GM19372 (cell line): ENCODE results near the gene E4F1.

Experiments
- ATAC-seq: cut with Tn5 transposase; IDR thresholded peaks from one replicate; pipeline ENCODE4 v1.9.1; 2021; ENCODE audit warnings: mild to moderate bottlenecking, low read depth, moderate library complexity; ENCODE audit not compliant: unreplicated experiment

The E4F1 gene, protein sequence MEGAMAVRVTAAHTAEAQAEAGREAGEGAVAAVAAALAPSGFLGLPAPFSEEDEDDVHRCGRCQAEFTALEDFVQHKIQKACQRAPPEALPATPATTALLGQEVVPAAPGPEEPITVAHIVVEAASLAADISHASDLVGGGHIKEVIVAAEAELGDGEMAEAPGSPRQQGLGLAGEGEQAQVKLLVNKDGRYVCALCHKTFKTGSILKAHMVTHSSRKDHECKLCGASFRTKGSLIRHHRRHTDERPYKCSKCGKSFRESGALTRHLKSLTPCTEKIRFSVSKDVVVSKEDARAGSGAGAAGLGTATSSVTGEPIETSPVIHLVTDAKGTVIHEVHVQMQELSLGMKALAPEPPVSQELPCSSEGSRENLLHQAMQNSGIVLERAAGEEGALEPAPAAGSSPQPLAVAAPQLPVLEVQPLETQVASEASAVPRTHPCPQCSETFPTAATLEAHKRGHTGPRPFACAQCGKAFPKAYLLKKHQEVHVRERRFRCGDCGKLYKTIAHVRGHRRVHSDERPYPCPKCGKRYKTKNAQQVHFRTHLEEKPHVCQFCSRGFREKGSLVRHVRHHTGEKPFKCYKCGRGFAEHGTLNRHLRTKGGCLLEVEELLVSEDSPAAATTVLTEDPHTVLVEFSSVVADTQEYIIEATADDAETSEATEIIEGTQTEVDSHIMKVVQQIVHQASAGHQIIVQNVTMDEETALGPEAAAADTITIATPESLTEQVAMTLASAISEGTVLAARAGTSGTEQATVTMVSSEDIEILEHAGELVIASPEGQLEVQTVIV

DNA sequence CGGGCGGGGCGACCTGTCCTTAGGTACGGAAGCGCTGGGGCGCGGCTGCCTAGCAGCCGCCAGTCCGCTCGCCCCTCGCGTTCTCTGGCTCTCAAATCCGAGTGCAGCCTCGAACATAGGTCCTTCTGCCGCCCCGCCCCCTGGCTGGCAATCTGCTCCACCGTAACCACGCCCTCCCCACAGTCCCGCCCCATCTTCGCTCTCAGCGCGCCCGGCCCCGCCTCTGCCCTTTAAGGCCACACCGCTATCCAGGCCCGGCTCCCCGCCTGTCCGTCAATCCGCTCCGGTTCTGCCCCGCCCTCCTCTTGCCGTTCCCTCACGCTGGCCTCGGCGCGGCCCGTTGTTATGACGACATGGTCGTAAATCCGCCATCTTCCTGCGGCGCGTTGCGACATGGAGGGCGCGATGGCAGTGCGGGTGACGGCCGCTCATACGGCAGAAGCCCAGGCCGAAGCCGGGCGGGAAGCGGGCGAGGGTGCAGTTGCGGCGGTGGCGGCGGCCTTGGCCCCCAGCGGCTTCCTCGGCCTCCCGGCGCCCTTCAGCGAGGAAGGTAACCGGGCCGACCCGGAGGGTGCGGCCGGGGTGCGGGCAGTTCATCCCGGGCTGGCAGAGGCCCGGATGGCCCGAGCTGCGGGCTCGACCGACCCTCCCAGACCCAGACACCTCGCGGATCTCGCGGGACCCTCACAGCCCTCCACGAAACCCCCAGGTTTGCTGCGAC, at the start of gene E4F1:
TSS of gene E4F1 (plus strand) at position 371 of the 721 bp plus-strand sequence. CDS start at position 394, 23 bp downstream.
- peak; percentile 94 for ATAC-seq

DNA sequence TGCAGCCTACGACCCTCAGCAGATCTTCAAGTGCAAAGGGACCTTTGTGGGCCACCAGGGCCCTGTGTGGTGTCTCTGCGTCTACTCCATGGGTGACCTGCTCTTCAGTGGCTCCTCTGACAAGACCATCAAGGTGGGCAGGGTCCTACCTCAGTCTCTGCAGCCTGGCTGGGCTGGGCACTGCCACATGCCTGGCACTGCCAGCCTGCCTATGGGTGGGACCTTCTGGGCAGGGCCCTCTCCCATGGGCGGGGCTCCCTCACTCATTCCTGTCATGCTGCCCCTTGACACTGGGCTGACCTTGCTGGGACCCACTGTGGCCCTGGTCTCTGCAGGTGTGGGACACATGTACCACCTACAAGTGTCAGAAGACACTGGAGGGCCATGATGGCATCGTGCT, 49.5 kb upstream of the E4F1 start:
- no peak for ATAC-seq

DNA sequence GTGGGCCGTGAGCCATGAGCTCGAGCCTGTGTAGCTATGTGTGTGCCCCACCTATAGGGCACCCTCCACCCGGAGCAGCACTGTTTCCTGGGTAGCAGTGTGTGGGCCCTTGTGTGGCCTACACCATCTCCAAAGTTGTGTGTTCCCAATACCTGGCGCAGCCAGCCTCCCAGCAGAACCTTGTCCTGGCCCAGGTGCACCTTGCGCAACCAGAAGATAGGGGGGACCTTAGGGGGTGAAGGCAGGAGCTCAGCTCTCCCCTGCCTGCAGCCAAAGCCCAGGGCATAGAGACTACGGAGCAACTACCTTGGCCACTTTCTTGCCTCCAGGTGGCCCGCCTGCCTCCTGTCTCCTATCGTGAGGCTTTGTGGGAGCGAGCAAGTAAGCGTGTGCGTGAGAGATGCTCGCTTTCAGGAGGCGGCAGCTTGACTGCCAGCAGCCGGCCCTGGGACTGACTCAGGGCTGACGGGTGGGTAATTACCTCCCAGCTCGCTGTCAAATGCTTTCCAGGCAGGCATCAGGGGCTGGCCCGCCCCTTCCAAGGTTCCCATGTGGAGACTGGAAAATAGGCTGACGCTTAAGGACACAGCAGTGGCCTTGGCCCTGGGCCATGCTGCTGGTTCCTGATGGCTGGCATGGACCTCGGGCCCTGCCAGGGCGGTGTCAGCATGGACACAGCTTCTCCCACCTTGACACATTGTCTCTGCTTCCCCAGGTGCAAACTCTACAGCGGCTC, 48.8 kb upstream of the E4F1 start:
- ATAC-seq = no peak

DNA sequence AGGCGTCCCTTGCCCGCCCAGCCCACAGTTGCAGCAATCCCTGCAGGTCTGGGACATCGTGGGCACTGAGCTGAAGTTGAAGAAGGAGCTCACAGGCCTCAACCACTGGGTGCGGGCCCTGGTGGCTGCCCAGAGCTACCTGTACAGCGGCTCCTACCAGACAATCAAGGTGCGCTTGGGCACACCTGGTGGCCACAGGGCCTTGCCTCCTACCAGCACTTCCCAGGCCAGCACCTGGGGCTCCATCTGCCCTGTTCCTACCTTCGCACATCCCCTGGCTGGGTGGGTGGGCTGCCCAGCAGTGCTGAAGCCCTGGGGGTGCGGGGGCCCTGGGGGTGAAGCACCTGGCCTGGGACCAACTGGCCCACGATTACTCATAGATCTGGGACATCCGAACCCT, 47.9 kb upstream of the E4F1 start:
- no peak for ATAC-seq

DNA sequence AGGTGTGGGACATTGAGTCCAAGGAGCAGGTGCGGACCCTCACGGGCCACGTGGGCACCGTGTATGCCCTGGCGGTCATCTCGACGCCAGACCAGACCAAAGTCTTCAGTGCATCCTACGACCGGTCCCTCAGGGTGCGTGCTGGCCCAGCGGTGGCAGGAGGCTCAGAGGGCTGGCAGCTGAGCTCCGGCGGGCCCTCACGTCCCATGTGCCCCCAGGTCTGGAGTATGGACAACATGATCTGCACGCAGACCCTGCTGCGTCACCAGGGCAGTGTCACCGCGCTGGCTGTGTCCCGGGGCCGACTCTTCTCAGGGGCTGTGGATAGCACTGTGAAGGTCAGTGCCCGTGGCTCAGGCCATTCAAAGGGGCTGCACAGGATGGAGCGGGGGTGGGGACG, 47.3 kb upstream of the E4F1 start:
- ATAC-seq = no peak

DNA sequence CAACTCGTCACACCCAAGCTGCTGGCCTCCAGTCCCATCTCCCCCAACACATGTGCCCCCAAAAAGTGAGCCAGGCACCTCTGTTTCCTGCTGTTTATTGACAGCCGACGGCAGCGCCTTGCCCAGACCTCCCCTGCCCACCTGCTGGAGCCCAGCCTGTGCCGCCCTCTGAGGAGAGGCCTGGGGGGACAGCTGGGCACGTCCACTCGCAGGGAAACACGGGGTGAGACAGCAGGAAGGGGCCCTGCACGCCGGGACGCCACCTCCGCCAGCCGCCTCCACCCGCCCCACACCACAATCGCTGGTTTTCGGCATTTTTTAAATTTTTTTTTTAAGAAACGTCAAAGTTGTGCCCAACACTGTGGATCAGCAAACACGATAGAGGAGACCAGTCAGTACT, 46.3 kb upstream of the E4F1 start:
- ATAC-seq = no peak

DNA sequence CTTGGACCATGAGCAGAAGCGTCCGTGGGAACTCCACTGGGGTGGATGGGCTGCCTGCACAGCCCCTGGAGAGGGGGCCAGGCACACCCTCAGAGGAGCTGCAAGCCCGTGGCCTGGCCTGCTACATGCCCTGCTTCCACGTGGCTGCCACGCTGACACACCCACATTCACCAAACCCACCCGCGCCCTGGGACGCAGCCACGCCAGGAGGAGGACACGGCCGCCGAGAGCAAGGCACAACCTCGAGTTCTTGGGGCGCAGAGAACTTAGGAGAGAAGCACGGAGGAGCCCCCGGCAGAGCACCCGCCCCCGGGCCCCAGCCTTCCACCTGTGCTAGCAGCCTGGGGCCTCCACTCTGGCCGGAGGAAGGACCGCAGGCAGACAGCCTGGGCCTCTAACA, 45.8 kb upstream of the E4F1 start:
- ATAC-seq = no peak

DNA sequence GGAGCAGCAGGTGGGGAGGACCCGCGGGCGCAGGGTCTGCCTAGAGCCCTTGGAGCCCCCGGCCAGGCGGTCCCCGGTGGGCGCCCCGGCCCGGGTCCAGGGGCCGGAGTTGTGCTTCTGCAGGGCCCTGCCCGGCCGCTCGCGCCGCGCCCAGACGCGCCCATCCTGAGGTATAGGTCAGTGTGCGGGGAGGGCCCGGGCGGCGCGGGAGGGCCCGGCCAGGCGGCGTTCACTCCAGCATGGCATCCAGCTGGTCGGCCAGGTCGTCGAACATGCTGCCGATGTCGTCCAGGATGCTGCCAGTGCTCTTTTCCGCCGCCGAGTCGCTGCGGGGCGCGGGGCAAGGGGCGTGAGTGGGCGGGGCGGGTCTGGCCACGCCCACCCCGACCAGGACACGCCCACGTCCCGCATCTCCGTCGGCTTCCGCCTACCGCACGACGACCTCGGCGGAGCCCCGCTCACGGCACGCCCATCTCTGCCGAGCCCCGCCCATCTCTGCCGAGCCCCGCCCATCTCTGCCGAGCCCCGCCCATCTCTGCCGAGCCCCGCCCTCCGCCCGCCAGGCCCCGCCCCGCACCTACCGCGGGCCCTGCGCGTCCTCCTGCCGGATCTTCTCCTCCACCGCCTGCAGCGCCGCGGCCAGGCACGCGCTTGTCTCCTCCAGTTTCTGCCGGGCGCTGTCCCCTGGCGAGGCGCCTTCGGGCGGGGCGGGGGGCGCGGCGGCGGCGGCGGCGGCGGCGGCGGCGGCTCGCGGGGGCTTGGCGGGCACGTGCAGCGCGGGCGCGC, 44.9 kb upstream of the E4F1 start:
- ATAC-seq = no peak

DNA sequence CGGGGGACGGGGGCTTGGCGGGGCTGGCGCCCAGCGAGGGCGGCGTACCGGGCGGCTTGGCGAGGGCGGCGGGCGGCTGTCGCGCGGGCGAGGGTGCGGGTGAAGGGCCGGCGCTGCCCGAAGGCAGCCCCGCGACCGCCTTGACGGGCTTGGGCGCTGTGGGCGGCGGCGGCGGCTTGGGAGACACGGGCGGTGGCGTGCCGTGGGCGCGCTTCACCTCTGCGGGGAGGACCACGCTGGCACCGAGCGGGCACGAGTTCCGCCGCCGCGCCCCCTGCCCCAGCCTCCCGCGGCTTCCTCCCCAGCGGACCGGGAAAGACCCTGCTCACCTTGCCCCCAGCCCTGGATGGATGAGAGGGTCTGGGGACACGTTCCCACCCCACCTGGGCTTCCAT, 44.3 kb upstream of the E4F1 start:
- ATAC-seq = no peak

DNA sequence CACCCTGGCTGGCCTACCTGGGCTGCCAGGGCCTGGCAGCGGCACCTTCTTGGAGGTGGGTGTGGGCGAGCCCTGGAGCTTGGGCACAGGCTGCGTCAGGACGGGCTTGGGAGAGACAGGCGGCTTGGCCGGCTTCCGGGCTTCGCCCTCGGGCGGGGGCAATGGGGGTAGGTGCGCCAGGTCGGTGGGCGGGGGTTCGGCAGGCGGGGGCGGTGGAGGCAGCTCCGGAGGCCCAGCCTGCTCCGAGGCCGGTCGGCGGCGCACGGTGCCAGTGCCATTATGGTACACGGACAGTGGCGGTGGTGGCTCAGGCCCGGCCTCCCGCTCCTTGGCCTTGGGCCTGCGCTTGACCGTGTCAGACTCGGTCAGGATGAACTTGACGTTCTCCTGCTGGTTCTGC, 43.8 kb upstream of the E4F1 start:
- ATAC-seq = no peak

DNA sequence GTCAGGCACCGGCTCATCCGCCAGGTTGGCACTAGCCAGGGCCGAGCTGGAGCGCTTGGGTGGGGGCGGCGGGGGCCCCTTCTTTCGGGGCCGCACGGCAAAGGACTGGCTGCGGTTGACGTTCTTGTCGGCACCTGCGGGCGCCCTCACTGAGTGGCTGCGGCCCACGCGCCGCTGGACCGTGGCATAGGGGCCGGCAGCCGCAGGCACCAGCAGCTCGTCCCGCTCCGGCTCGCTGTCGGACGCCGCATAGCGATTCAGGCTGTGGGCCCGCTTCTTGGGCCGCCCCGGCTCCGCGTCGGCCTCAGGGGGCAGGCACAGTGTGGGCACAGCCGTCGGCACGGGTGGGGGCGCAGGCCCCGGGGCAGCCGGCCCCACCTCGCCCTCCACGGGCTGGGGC, 42.9 kb upstream of the E4F1 start:
- ATAC-seq = no peak

DNA sequence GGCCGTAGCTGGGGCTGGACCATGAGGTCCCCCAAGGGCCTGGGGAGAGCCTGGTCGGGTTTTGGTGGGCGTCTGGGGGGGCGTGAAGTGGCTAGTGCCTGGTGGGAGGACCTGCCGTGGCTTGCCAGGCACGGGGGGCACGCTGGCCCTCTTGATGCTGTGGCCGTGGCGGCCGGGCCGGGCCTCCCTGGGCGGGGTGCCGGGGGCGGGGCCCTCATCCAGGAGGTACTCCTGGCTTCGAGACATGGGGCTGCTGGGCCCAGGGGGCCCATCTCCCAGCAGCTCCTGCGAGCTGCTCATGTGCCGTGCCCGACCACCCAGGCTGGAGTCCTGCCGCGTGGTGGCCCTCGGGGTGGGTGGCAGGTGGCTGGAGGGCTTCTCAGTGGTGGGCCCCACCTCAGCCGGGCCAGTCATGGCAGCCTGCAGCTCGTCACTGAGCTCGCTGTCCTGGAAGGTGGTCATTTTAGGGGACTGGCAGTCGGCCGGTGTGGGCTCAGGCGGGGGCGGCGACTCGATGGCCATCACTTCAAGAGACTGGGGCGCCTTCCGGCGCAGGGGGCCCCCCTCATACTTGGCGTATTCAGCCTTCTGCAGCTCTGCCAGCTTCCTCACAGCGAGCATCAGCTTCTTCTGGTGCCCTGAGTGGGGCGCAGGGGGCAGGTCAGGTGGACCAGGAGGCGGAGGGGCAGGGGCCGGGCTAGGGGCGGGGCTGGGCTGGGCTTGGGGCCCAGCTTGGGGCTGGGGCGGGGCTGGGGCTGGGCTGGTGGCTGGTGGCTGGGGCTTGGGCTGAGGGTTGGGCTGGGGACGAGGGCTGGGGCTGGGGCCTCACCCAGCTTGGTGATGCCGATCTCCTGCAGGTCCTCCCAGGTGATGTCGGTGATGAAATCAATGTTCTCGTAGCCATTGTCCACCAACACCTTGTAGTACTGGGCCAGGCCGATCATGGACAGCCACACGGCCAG, 42.1 kb upstream of the E4F1 start:
- no peak for ATAC-seq

DNA sequence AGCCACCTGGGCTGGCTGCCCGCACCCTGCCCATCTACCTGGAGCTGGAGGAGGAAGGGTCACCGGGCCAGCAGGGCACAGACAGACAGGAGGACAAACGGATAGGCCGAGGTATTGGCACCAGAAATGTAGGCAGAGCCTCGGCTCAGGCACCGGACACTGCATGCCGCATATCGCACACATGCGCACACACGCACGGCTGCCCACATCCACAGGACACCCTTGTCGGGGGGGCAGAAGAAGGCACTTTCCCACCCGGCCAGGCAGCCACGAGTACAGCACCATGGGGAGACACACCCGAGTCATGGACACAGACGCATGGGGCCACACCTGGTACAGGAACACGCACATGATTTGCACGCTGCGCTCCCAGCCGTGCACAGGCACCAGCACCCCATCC, 41.4 kb upstream of the E4F1 start:
- no peak for ATAC-seq

DNA sequence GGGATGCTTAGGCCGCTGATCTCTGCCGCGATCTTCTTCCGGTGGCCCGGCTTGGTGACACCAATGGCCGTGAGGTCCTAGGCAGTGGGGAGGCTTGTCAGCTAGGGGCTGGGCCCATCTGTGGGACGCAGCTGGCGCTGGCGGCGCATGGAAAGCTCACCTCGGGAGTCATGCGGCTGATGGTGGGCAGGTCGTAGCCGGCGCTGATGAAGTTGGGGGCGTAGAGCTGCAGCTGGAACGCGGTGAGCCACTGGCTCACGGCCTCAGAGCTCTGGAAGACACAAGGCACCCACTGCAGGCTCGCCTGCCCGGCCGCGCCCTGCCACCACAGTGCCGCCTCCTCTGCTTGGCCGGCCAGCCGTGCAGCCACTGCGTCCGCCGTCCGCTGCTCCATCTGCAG, 39.7 kb upstream of the E4F1 start:
- ATAC-seq = no peak

DNA sequence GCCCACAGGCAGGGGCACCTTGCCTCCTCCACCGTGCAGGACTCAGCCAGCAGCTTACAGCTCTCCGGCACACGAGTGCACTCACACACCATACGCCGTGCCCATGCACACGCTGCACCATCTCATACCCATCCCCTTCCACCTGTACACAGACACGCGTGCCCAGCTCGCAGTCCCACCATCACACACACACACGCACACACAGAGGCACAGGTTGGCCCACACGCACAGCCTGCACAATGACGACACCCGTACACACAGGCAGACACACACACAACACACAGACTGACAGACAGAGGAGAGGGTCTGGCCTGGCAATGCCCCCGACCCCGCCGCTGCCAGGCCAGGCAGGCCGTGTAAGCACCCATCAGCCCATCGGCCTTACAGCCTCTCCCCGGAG, 39.0 kb upstream of the E4F1 start:
- no peak for ATAC-seq

DNA sequence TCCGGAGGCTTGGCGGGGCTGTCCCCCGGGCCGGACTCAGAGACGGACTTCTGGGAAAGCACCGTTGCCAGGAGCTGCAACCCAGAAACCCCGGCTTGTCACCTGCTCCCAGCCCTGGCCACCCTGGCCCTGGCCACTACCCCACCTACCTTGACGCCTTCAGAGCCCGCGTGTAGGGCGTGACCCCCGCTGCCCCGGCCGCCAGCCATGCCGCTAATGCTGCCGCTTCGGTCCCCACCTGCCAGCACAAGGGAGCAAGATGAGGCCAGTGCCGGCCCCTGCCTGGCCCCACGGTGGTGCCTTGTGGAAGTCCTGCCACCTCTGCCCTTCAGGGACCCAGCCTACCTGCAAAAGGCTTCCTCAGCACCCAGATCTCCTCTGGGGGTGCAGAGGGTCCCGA, 38.4 kb upstream of the E4F1 start:
- ATAC-seq = no peak

DNA sequence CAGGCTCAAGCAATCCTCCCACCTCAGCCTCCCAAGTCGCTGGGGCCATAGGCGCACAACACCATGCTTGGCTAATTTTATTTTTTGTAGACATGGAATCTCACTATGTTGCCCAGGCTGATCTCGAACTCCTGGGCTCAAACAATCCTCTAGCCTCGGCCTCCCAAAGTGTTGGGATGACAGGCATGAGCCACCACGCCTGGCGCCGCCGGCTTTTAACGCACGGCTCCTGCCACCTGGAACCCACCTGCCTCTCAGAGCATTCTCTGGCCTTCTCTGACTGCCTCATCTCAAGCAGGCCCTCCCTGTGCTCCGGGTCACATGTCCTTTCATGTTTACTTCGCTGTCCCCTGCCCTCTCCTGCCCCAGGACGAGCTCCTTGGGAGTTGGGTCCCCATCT, 37.3 kb upstream of the E4F1 start:
- ATAC-seq = no peak

DNA sequence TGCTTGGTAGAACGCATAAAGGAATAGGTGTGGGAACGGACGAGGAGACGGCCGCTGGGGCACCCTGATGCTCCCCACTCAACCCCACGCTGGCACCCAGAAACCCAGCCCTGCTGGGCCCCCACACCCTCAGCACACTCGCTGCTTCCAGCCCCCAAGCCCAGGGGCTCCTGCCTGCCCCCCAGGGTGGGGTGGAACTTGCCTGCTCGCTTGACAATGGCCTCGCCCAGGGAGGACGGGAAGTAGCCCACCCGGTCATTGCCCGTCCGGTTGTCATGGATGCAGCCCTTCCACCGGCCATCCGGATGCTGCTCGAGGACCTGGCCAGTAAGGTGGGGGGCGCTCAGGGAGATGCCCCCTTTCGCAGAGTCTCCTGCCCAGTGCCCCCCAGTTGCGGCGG, 36.9 kb upstream of the E4F1 start:
- ATAC-seq = no peak

DNA sequence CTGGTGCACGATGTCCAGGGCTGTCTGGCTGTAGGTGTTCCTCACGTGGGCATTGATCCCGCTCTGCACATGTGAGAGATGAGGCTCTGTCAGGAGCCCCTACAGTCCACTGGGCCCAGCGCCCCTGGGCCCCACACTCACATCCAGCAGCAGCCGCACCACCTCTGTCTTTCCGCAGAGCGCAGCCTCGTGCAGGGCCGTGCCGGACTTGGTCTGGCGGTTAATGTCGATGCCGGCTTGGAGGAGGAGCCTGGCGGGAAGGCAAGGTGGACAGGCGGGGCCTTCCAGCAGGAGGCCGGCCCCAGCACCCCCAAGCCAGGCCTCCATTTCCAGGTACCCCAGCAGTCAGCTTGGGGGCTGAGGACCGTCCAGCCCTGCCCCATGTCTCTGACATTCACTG, 36.2 kb upstream of the E4F1 start:
- no peak for ATAC-seq
